ENCODE data around the gene TRPV4.

GRCh38 chr12:109741970-109742703, 91.1 kb downstream of the TRPV4 start:
- TF ChIP-seq, protein P1, sequence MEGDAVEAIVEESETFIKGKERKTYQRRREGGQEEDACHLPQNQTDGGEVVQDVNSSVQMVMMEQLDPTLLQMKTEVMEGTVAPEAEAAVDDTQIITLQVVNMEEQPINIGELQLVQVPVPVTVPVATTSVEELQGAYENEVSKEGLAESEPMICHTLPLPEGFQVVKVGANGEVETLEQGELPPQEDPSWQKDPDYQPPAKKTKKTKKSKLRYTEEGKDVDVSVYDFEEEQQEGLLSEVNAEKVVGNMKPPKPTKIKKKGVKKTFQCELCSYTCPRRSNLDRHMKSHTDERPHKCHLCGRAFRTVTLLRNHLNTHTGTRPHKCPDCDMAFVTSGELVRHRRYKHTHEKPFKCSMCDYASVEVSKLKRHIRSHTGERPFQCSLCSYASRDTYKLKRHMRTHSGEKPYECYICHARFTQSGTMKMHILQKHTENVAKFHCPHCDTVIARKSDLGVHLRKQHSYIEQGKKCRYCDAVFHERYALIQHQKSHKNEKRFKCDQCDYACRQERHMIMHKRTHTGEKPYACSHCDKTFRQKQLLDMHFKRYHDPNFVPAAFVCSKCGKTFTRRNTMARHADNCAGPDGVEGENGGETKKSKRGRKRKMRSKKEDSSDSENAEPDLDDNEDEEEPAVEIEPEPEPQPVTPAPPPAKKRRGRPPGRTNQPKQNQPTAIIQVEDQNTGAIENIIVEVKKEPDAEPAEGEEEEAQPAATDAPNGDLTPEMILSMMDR (IDR thresholded peaks at IDR 0.05) = no peak
- TF ChIP-seq MXD4 (CRISPR knock-in tag; IDR thresholded peaks at IDR 0.05; ENCODE audit: borderline replicate concordance) (no peak), ATF6 (CRISPR knock-in tag; IDR thresholded peaks at IDR 0.05) (no peak), TP53 (CRISPR knock-in tag; IDR thresholded peaks at IDR 0.05) (no peak), FOXJ3 (CRISPR knock-in tag; IDR thresholded peaks at IDR 0.05; ENCODE audit: borderline replicate concordance) (no peak), E2F1 (CRISPR knock-in tag; IDR thresholded peaks at IDR 0.05) (no peak), ESRRA (CRISPR knock-in tag; IDR thresholded peaks at IDR 0.05; ENCODE audit: borderline replicate concordance) (no peak), ZBTB21 (CRISPR knock-in tag; IDR thresholded peaks at IDR 0.05; ENCODE audit: borderline replicate concordance) (no peak), MAX (CRISPR knock-in tag; IDR thresholded peaks at IDR 0.05) (no peak), ELF4 (CRISPR knock-in tag; IDR thresholded peaks at IDR 0.05; ENCODE audit: low read depth) (no peak), NR1H2 (CRISPR knock-in tag; IDR thresholded peaks at IDR 0.05) (no peak)
- TF ChIP-seq, protein P2, sequence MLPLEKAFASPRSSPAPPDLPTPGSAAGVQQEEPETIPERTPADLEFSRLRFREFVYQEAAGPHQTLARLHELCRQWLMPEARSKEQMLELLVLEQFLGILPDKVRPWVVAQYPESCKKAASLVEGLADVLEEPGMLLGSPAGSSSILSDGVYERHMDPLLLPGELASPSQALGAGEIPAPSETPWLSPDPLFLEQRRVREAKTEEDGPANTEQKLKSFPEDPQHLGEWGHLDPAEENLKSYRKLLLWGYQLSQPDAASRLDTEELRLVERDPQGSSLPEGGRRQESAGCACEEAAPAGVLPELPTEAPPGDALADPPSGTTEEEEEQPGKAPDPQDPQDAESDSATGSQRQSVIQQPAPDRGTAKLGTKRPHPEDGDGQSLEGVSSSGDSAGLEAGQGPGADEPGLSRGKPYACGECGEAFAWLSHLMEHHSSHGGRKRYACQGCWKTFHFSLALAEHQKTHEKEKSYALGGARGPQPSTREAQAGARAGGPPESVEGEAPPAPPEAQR (CRISPR knock-in tag; IDR thresholded peaks at IDR 0.05) = no peak
